OCI-LY3 (cell line): ENCODE results near the gene ARFRP1.

Experiments used
- EZH2phosphoT487 ChIP-seq: fragments of 200-600 bp; shearing (Covaris generic); IDR thresholded peaks from 2 replicates; pipeline ENCODE4 v1.6.1; 2018; ENCODE audit warnings: antibody characterized with exemption, mixed run types, low read depth
- TF ChIP-seq, protein P1 (sequence below): fragments of 200-600, 300-600 bp; sonication (generic); IDR thresholded peaks from 2 replicates; pipeline ENCODE4 v1.5.1; 2014; ENCODE audit warnings: antibody characterized with exemption, low read length, low read depth

DNA sequence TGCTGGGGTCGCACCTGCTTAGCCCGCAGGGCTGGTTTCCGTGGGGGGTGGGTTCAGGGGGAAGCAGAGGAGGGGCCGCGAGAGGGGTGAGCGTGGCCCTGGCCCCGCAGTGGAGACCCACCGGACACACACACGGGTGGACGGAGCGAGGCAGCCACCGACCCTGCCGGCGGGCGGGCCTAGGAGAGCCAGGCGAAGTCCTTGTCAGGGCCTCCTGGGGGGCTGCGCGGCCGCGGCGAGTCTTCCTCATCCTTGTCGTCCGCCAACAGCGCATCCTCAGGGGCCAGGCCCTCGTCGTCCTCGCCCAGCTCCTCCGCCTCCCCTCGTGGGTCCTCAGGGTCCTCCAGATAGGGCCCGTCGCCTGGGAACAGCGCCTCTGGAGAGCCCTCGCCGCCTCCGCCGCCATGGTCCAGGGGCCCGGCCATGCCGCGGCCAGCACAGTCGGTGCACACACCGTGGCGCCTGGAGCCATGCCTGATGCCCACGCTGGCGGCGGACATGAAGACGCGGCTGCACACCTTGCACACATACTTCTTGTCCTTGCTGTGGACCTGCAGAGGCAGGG is 39.1 kb upstream of the ARFRP1 start:
- TF ChIP-seq, protein P1, sequence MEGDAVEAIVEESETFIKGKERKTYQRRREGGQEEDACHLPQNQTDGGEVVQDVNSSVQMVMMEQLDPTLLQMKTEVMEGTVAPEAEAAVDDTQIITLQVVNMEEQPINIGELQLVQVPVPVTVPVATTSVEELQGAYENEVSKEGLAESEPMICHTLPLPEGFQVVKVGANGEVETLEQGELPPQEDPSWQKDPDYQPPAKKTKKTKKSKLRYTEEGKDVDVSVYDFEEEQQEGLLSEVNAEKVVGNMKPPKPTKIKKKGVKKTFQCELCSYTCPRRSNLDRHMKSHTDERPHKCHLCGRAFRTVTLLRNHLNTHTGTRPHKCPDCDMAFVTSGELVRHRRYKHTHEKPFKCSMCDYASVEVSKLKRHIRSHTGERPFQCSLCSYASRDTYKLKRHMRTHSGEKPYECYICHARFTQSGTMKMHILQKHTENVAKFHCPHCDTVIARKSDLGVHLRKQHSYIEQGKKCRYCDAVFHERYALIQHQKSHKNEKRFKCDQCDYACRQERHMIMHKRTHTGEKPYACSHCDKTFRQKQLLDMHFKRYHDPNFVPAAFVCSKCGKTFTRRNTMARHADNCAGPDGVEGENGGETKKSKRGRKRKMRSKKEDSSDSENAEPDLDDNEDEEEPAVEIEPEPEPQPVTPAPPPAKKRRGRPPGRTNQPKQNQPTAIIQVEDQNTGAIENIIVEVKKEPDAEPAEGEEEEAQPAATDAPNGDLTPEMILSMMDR: no peak
- no peak for TF ChIP-seq EZH2phosphoT487
